ENCODE results near the gene KIRREL3. TPM values are rescaled to one million over a fixed set of nuclear protein-coding genes. Genes with fewer than 3 reads are reported as not detected.
A peak's percentile ranks its signal among the peaks of the same experiment; 100 is the strongest.

Gene KIRREL3
- total and polyA plus RNA-seq, 2 donors (not counting 3 experiments of a cell fraction or from before 2014, with no cell fraction given), result not detected

GRCh38 chr11:126440792-126441514 lies 559.6 kb downstream of the KIRREL3 start:
- H2AFZ ChIP-seq (ENCODE audit: low read depth, low read length), result peak overlapping the region; percentile 33
- dilution Hi-C loops (cut with MboI; ENCODE audit: extremely low pct_ligation_motif_present, low sequenced_read_pairs) (no loop called here), intact Hi-C loops (cut with micrococcal nuclease) (loop anchor here (1.0 to 5.0 kb wide), 7 partner anchors 39 to 1717 kb away; no protein-coding TSS in a partner anchor)
- FAIRE-seq (peak; percentile 68), DNase-seq (ENCODE audit: low read depth, low spot score) (peak; percentile 74)
- H3K4me3 ChIP-seq (replicated peaks in 1 of 3; ENCODE audit: insufficient read depth in 1 of 3, low read depth in 1 of 3, low read length in 3 of 3), result no peak overlapping the region
- no peaks in the 10 kb centered on the region for H3K9me3 ChIP-seq (replicated peaks; ENCODE audit: control insufficient read depth, insufficient read depth, low read length)
- H3K9ac ChIP-seq (replicated peaks; ENCODE audit: extremely low read depth, insufficient read depth, low read length), result no peak overlapping the region
- H3K9me1 ChIP-seq (replicated peaks; ENCODE audit: control insufficient read depth, extremely low read depth, insufficient read depth, low read length), result no peaks in the 10 kb centered on the region
- TF ChIP-seq CTCF (IDR thresholded peaks at IDR 0.05; ENCODE audit: extremely low read depth in 1 of 2, insufficient read depth in 1 of 2, low read depth in 1 of 2, low read length in 2 of 2), result peak; percentile 84 to 88
- TF ChIP-seq POLR2A (IDR thresholded peaks at IDR 0.05; ENCODE audit: low read depth, low read length), result no peak
- BruUV-seq (replicated peaks), result no TSS peak
- no peak overlapping the region for H3K27ac ChIP-seq (ENCODE audit: insufficient read depth, low read depth, low read length)
- H3K79me2 ChIP-seq (ENCODE audit: control insufficient read depth, insufficient read depth, low read length), result no peaks in the 10 kb centered on the region
- H3K4me2 ChIP-seq (ENCODE audit: insufficient read depth, low read length), result no peak overlapping the region
- H4K20me1 ChIP-seq (replicated peaks; ENCODE audit: control insufficient read depth, extremely low read depth, insufficient read depth, low read length), result no peaks in the 10 kb centered on the region
- H3K4me1 ChIP-seq (ENCODE audit: control insufficient read depth, extremely low read depth, insufficient read depth, low read length), result no peaks in the 10 kb centered on the region
- no peaks in the 10 kb centered on the region for H3K36me3 ChIP-seq (ENCODE audit: control insufficient read depth in 2 of 2, extremely low read depth in 1 of 2, insufficient read depth in 2 of 2, low read length in 2 of 2)
- ChIA-PET CTCF (interaction anchor here (0.5 to 10.1 kb wide), 31 partner anchors 10 to 1730 kb away, joined by 3 to 231 read pairs (median 5); partner anchors contain the start of gene DCPS), POLR2A (no interaction called here)
- H3K27me3 ChIP-seq (ENCODE audit: control insufficient read depth in 2 of 2, insufficient read depth in 2 of 2, low read length in 2 of 2), result no peaks in the 10 kb centered on the region

GRCh38 chr11:126440276-126440675 lies 560.3 kb downstream of the KIRREL3 start:
- FAIRE-seq (no peak), DNase-seq (ENCODE audit: low read depth, low spot score) (no peak)
- Histone ChIP-seq H2AFZ (ENCODE audit: low read depth, low read length) (no peak overlapping the region), H3K36me3 (ENCODE audit: control insufficient read depth in 2 of 2, extremely low read depth in 1 of 2, insufficient read depth in 2 of 2, low read length in 2 of 2) (no peaks in the 10 kb centered on the region), H3K79me2 (ENCODE audit: control insufficient read depth, insufficient read depth, low read length) (no peaks in the 10 kb centered on the region), H3K4me1 (ENCODE audit: control insufficient read depth, extremely low read depth, insufficient read depth, low read length) (no peaks in the 10 kb centered on the region), H4K20me1 (replicated peaks; ENCODE audit: control insufficient read depth, extremely low read depth, insufficient read depth, low read length) (no peaks in the 10 kb centered on the region), H3K9me1 (replicated peaks; ENCODE audit: control insufficient read depth, extremely low read depth, insufficient read depth, low read length) (no peaks in the 10 kb centered on the region), H3K27ac (ENCODE audit: insufficient read depth, low read depth, low read length) (no peak overlapping the region), H3K4me2 (ENCODE audit: insufficient read depth, low read length) (no peak overlapping the region), H3K27me3 (ENCODE audit: control insufficient read depth in 2 of 2, insufficient read depth in 2 of 2, low read length in 2 of 2) (no peaks in the 10 kb centered on the region), H3K4me3 (replicated peaks in 1 of 3; ENCODE audit: insufficient read depth in 1 of 3, low read depth in 1 of 3, low read length in 3 of 3) (no peak overlapping the region), H3K9ac (replicated peaks; ENCODE audit: extremely low read depth, insufficient read depth, low read length) (no peak overlapping the region), H3K9me3 (replicated peaks; ENCODE audit: control insufficient read depth, insufficient read depth, low read length) (no peaks in the 10 kb centered on the region)
- CTCF ChIA-PET, result interaction anchor here (0.6 to 10.1 kb wide), 25 partner anchors 10 to 1718 kb away, joined by 3 to 231 read pairs (median 5); partner anchors contain the start of gene DCPS
- dilution Hi-C loops (cut with MboI; ENCODE audit: extremely low pct_ligation_motif_present, low sequenced_read_pairs) (no loop called here), intact Hi-C loops (cut with micrococcal nuclease) (loop anchor here (1.0 to 5.0 kb wide), 4 partner anchors 130 to 1591 kb away; no protein-coding TSS in a partner anchor)
- no TSS peak for BruUV-seq (replicated peaks)
- TF ChIP-seq POLR2AphosphoS5 (IDR thresholded peaks at IDR 0.05; ENCODE audit: insufficient read depth, low read depth, low read length) (no peak), JUN (IDR thresholded peaks at IDR 0.05; ENCODE audit: borderline replicate concordance, insufficient read depth, insufficient read length, low read depth) (no peak), MYC (IDR thresholded peaks at IDR 0.05; ENCODE audit: low read depth, low read length) (no peak), CTCF (IDR thresholded peaks at IDR 0.05; ENCODE audit: extremely low read depth in 1 of 2, insufficient read depth in 1 of 2, low read depth in 1 of 2, low read length in 2 of 2) (no peak)
- POLR2A ChIA-PET, result no interaction called here

All from endothelial cell of umbilical vein (primary cell).